GM12892 (cell line): Measurements from ENCODE around the gene CTNNB1.

Source experiments
- POLR2A ChIP-seq: IDR thresholded peaks from 2 replicates; pipeline ENCODE4 v1.6.1; 2011; ENCODE audit warnings: low read depth, low read length, control low read depth
- POLR2AphosphoS5 ChIP-seq: IDR thresholded peaks from 2 replicates; pipeline ENCODE4 v1.6.1; 2011; ENCODE audit warnings: low read depth, low read length, control low read depth
- TAF1 ChIP-seq: IDR thresholded peaks from 2 replicates; pipeline ENCODE4 v1.6.1; 2011; ENCODE audit warnings: low read depth, mild to moderate bottlenecking, control low read depth, low read length, borderline replicate concordance

- TF ChIP-seq POLR2AphosphoS5 (no peak), POLR2A (no peak), TAF1 (no peak)
These were observed 76.9 kb downstream of the CTNNB1 start for GRCh38 chr3:41276191-41276590.
